Stimulated activated CD8-positive, alpha-beta memory T cell treated with anti-CD3 and anti-CD28 coated beads, Interleukin-7, amount 100 ng/mL, for 1 hour (primary cell): ENCODE results near the gene PSEN2.

Experiments used
- DNase-seq, 2 donors: peaks; one replicate each; pipeline ENCODE4 v3.0.0-alpha.2; 2020; ENCODE audit warnings: low read depth in 2 of 2

PSEN2 gene

GRCh38 chr1:226864311-226864710 is 6.1 kb upstream of the PSEN2 start:
- DNase-seq = no peak

GRCh38 chr1:226865590-226865989 is 4.8 kb upstream of the PSEN2 start:
- DNase-seq = no peak

GRCh38 chr1:226867461-226868054 is 2.9 kb upstream of the PSEN2 start:
- no peak for DNase-seq

- DNase-seq = no peak
Observed at GRCh38 chr1:226868726-226869125, 1.7 kb upstream of the PSEN2 start.

GRCh38 chr1:226870026-226870400 is 403 bp upstream of the PSEN2 start:
- no peak for DNase-seq

- no peak for DNase-seq
Observed at GRCh38 chr1:226871636-226872327, 1.4 kb downstream of the PSEN2 start.

GRCh38 chr1:226872437-226872836 is 2.0 kb downstream of the PSEN2 start:
- no peak for DNase-seq

- no peak for DNase-seq
Observed at GRCh38 chr1:226873771-226874578, 3.6 kb downstream of the PSEN2 start.

- no peak for DNase-seq
Observed at GRCh38 chr1:226874579-226875425, 4.4 kb downstream of the PSEN2 start.

GRCh38 chr1:226875641-226876295 is 5.4 kb downstream of the PSEN2 start:
- DNase-seq = no peak

- DNase-seq = no peak
Observed at GRCh38 chr1:226877669-226878068, 7.3 kb downstream of the PSEN2 start.

GRCh38 chr1:226880372-226881287 is 10.2 kb downstream of the PSEN2 start:
- DNase-seq = no peak

- DNase-seq = no peak
Observed at GRCh38 chr1:226881515-226882185, 11.2 kb downstream of the PSEN2 start.

GRCh38 chr1:226882187-226882586 is 11.8 kb downstream of the PSEN2 start:
- DNase-seq = no peak

GRCh38 chr1:226882631-226883409 is 12.4 kb downstream of the PSEN2 start:
- no peak for DNase-seq

- DNase-seq = no peak
Observed at GRCh38 chr1:226883630-226884029, 13.2 kb downstream of the PSEN2 start.

GRCh38 chr1:226884116-226884625 is 13.8 kb downstream of the PSEN2 start:
- no peak for DNase-seq

GRCh38 chr1:226884966-226885820 is 14.8 kb downstream of the PSEN2 start:
- DNase-seq = no peak
